SK-N-SH (cell line): ENCODE measurements around the gene ARAP1.

ENCODE experiments used
- EZH2phosphoT487 ChIP-seq: fragments of 200-600 bp; sonication (generic); IDR thresholded peaks from 2 replicates; pipeline ENCODE4 v1.6.1; 2017; ENCODE audit warnings: low read depth, mixed run types, mild to moderate bottlenecking, antibody characterized with exemption, moderate library complexity, borderline replicate concordance
- GABPA ChIP-seq: IDR thresholded peaks from 2 replicates; pipeline ENCODE4 v1.4.0; 2012; ENCODE audit warnings: low read depth, mild to moderate bottlenecking
- JUND ChIP-seq: IDR thresholded peaks from 2 replicates; pipeline ENCODE4 v1.4.0; 2012
- MXI1 ChIP-seq: IDR thresholded peaks from 2 replicates; pipeline ENCODE4 v1.6.1; 2012; ENCODE audit warnings: mild to moderate bottlenecking, low read depth, low read length, improper control_type of control experiment
- POLR2AphosphoS5 ChIP-seq: IDR thresholded peaks from 2 replicates; pipeline ENCODE4 v1.6.1; 2012; ENCODE audit warnings: low read depth, low read length
- RAD21 ChIP-seq: IDR thresholded peaks from 2 replicates; pipeline ENCODE4 v1.6.1; 2012; ENCODE audit warnings: mild to moderate bottlenecking, low read length
- TEAD4 ChIP-seq: IDR thresholded peaks from 2 replicates; pipeline ENCODE4 v1.4.0; 2012; ENCODE audit warnings: mild to moderate bottlenecking, borderline replicate concordance; ENCODE audit not compliant: insufficient read depth
- TF ChIP-seq, protein P1 (sequence below): fragments of 200-600 bp; sonication (generic); IDR thresholded peaks from 2 replicates; pipeline ENCODE4 v1.6.1; 2017; ENCODE audit warnings: antibody characterized with exemption, mild to moderate bottlenecking, moderate library complexity
- TF ChIP-seq, protein P2 (sequence below): IDR thresholded peaks from 2 replicates; pipeline ENCODE4 v1.4.0; 2012; ENCODE audit warnings: low read depth, borderline replicate concordance
- TF ChIP-seq, protein P3 (sequence below): IDR thresholded peaks from 2 replicates; pipeline ENCODE4 v1.6.1; 2012; ENCODE audit warnings: mild to moderate bottlenecking, low read depth, low read length, moderate library complexity
- TF ChIP-seq, protein P4 (sequence below): IDR thresholded peaks from 2 replicates; pipeline ENCODE4 v1.4.0; 2012; ENCODE audit warnings: low read depth, borderline replicate concordance
- TF ChIP-seq, protein P5 (sequence below): fragments of 150-350 bp; IDR thresholded peaks from 2 replicates; pipeline ENCODE4 v1.6.1; 2017; ENCODE audit warnings: antibody characterized with exemption, low read length, low read depth, borderline replicate concordance

DNA sequence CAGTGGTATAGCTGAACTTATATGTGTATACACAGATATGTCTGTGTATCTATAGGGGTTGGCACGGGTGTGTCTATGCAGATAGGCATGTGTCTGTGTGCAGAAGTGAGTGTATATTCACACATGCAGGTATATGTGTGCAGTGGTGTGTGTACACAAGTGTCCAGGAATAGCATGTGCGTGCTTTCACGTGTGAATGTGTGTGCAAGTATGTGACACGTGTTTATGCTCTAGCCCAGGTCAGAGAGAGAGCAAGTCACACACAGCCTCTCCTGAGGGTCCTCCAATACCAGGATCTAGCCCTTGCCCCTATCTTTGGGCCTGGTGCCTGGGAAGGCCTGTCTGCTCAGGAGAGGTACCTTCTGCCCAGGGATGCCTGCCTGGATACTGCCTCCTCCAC lies 104.3 kb downstream of the ARAP1 start:
- TF ChIP-seq, protein P1, sequence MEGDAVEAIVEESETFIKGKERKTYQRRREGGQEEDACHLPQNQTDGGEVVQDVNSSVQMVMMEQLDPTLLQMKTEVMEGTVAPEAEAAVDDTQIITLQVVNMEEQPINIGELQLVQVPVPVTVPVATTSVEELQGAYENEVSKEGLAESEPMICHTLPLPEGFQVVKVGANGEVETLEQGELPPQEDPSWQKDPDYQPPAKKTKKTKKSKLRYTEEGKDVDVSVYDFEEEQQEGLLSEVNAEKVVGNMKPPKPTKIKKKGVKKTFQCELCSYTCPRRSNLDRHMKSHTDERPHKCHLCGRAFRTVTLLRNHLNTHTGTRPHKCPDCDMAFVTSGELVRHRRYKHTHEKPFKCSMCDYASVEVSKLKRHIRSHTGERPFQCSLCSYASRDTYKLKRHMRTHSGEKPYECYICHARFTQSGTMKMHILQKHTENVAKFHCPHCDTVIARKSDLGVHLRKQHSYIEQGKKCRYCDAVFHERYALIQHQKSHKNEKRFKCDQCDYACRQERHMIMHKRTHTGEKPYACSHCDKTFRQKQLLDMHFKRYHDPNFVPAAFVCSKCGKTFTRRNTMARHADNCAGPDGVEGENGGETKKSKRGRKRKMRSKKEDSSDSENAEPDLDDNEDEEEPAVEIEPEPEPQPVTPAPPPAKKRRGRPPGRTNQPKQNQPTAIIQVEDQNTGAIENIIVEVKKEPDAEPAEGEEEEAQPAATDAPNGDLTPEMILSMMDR, result no peak
- TF ChIP-seq, protein P2, sequence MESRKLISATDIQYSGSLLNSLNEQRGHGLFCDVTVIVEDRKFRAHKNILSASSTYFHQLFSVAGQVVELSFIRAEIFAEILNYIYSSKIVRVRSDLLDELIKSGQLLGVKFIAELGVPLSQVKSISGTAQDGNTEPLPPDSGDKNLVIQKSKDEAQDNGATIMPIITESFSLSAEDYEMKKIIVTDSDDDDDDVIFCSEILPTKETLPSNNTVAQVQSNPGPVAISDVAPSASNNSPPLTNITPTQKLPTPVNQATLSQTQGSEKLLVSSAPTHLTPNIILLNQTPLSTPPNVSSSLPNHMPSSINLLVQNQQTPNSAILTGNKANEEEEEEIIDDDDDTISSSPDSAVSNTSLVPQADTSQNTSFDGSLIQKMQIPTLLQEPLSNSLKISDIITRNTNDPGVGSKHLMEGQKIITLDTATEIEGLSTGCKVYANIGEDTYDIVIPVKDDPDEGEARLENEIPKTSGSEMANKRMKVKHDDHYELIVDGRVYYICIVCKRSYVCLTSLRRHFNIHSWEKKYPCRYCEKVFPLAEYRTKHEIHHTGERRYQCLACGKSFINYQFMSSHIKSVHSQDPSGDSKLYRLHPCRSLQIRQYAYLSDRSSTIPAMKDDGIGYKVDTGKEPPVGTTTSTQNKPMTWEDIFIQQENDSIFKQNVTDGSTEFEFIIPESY, result no peak
- TF ChIP-seq, protein P3, sequence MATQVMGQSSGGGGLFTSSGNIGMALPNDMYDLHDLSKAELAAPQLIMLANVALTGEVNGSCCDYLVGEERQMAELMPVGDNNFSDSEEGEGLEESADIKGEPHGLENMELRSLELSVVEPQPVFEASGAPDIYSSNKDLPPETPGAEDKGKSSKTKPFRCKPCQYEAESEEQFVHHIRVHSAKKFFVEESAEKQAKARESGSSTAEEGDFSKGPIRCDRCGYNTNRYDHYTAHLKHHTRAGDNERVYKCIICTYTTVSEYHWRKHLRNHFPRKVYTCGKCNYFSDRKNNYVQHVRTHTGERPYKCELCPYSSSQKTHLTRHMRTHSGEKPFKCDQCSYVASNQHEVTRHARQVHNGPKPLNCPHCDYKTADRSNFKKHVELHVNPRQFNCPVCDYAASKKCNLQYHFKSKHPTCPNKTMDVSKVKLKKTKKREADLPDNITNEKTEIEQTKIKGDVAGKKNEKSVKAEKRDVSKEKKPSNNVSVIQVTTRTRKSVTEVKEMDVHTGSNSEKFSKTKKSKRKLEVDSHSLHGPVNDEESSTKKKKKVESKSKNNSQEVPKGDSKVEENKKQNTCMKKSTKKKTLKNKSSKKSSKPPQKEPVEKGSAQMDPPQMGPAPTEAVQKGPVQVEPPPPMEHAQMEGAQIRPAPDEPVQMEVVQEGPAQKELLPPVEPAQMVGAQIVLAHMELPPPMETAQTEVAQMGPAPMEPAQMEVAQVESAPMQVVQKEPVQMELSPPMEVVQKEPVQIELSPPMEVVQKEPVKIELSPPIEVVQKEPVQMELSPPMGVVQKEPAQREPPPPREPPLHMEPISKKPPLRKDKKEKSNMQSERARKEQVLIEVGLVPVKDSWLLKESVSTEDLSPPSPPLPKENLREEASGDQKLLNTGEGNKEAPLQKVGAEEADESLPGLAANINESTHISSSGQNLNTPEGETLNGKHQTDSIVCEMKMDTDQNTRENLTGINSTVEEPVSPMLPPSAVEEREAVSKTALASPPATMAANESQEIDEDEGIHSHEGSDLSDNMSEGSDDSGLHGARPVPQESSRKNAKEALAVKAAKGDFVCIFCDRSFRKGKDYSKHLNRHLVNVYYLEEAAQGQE, result no peak
- TF ChIP-seq POLR2AphosphoS5 (no peak), MXI1 (no peak), GABPA (no peak), EZH2phosphoT487 (no peak), JUND (no peak), RAD21 (no peak), TEAD4 (no peak)
- TF ChIP-seq, protein P4, sequence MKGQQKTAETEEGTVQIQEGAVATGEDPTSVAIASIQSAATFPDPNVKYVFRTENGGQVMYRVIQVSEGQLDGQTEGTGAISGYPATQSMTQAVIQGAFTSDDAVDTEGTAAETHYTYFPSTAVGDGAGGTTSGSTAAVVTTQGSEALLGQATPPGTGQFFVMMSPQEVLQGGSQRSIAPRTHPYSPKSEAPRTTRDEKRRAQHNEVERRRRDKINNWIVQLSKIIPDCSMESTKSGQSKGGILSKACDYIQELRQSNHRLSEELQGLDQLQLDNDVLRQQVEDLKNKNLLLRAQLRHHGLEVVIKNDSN, result no peak
- TF ChIP-seq, protein P5, sequence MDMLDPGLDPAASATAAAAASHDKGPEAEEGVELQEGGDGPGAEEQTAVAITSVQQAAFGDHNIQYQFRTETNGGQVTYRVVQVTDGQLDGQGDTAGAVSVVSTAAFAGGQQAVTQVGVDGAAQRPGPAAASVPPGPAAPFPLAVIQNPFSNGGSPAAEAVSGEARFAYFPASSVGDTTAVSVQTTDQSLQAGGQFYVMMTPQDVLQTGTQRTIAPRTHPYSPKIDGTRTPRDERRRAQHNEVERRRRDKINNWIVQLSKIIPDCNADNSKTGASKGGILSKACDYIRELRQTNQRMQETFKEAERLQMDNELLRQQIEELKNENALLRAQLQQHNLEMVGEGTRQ, result no peak
